OCI-LY7 (cell line): ENCODE results near the gene PCDH1.

ENCODE experiments used
- CTCF ChIP-seq: fragments of 200-600 bp; sonication (generic); conservative IDR thresholded peaks from 2 replicates; pipeline ENCODE4 v1.5.1; 2014; ENCODE audit warnings: mild to moderate bottlenecking, antibody characterized with exemption, low read length, moderate library complexity, mixed read lengths
- EZH2phosphoT487 ChIP-seq: fragments of 200-600 bp; sonication (generic); IDR thresholded peaks from 2 replicates; pipeline ENCODE4 v1.6.1; 2018; ENCODE audit warnings: low read depth, borderline replicate concordance, mild to moderate bottlenecking, mixed run types, antibody characterized with exemption, low read length, moderate library complexity, mixed read lengths

DNA sequence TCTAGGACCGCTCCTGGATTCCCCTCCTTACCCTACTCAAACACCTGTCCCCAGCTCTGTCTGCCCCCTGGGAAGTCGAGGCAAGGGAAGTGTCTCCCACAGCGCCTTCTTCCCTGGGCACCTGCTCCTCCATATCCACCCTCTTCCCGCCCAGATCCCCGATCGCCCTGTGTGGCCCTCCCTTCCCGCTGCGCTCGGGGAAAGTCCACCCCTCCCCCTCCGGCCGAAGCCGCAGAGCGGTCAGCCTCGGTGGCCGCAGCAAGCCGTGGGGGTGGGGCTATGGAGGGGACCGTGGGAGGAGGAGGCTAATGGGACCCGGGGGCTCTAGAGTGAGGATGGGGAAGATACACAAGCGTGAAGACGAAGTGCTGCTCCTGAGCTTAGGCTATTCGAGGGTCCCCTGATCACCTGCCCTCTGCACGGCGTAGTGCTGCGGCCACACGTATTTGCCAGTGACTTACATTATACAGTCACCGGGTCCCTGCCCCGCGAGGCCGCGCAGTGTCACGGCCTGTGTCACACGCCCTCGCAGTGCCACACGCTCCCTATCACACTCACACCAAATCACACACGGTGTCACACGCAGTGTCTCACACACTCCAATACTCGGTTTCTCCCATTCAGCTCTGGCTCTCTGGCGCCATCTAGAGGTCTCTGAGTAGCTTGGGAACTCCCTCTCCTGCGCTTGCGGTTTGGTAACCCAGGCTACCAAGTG is 658 bp upstream of the PCDH1 start:
- TF ChIP-seq CTCF: peak; percentile 97
- no peak for TF ChIP-seq EZH2phosphoT487
